ENCODE results near the gene TMEM119. TPM values are rescaled to one million over a fixed set of nuclear protein-coding genes. Genes with fewer than 3 reads are reported as not detected.

Gene TMEM119
- polyA plus RNA-seq, 1 of the 3 experiments (the other 2 are of a cell fraction), result 25.7 TPM

DNA sequence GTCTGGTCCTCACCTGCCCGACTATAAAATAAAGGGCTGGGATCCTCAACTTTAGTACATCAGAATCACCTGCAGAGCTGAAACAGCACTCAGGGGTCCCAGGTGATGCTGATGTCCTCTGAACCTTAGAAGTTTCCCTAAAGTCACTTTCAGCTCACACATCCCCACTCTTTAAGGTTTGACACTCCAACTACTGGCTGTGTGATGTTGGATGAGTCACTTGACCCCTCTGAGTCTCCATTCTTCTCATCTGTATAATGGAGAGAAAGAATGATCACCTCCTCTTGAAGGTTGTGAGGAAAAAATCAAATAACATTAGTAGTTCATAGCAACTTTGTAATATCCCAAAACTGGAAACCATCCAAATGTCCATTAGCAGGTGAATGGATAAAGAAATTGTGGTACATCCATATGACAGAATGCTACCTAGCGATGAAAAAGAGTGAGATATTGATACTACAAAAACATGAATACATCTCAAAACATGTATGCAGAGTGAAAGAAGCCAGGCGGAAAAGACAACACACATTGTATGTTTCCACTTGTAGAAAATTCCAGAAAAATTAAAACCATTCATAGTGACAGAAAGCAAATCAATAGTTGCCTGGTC, 13.3 kb downstream of the TMEM119 start (continued):
- TF ChIP-seq, protein P1, sequence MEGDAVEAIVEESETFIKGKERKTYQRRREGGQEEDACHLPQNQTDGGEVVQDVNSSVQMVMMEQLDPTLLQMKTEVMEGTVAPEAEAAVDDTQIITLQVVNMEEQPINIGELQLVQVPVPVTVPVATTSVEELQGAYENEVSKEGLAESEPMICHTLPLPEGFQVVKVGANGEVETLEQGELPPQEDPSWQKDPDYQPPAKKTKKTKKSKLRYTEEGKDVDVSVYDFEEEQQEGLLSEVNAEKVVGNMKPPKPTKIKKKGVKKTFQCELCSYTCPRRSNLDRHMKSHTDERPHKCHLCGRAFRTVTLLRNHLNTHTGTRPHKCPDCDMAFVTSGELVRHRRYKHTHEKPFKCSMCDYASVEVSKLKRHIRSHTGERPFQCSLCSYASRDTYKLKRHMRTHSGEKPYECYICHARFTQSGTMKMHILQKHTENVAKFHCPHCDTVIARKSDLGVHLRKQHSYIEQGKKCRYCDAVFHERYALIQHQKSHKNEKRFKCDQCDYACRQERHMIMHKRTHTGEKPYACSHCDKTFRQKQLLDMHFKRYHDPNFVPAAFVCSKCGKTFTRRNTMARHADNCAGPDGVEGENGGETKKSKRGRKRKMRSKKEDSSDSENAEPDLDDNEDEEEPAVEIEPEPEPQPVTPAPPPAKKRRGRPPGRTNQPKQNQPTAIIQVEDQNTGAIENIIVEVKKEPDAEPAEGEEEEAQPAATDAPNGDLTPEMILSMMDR (IDR thresholded peaks at IDR 0.05), result no peak
- TF ChIP-seq EZH2phosphoT487 (IDR thresholded peaks at IDR 0.05; ENCODE audit: borderline replicate concordance, low read depth), result no peak
- TF ChIP-seq FOXJ3 (CRISPR knock-in tag; IDR thresholded peaks at IDR 0.05), result no peak
- no peak for TF ChIP-seq TEAD4 (IDR thresholded peaks at IDR 0.05; ENCODE audit: borderline replicate concordance, insufficient read depth)
- no peak for TF ChIP-seq SIN3A (IDR thresholded peaks at IDR 0.05; ENCODE audit: borderline replicate concordance, low read depth, low read length)

DNA sequence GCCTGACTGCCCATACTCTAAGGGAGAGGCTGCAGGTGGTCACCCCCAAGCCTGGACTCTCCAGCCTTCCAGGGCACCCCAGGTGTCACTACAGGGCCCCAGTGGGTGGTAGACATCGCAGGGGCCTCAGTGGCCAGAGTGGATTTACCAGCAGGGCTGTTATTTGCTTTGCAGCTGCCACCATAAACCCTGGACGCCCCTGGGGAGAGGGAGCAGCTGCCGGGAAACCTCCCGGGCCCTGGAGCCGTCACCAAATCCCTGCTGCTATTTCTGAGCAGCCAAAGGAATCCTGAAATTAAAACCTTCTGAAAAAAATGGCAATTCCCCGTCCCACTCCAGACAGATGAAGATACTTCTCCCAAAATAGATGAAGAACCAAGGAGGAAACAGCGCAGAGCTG, 13.9 kb downstream of the TMEM119 start:
- Histone ChIP-seq H2AFZ (ENCODE audit: low read depth) (no peak overlapping the region), H3K9me2 (no peaks in the 10 kb centered on the region), H3K9me3 (no peaks in the 10 kb centered on the region), H3K79me2 (ENCODE audit: insufficient read depth) (no peaks in the 10 kb centered on the region), H3K4me2 (no peak overlapping the region), H3K4me3 (ENCODE audit: low read depth in 2 of 2, low read length in 1 of 2) (no peak overlapping the region), H3F3A (replicated peaks; ENCODE audit: insufficient read depth) (no peaks in the 10 kb centered on the region), H3K27me3 (ENCODE audit: insufficient read depth) (no peaks in the 10 kb centered on the region), H3K4me1 (ENCODE audit: control insufficient read depth in 1 of 2, insufficient read depth in 2 of 2, low read depth in 1 of 2, low read length in 1 of 2) (peaks cover 0 to 10% of the 10 kb centered on the region in 2 experiments; a peak in 1 of 4 replicates), H3K9ac (no peak overlapping the region), H3K27ac (ENCODE audit: low read depth in 2 of 2, low read length in 1 of 2) (no peak overlapping the region), H3K36me3 (replicated peaks in 1 of 2; ENCODE audit: control insufficient read depth in 1 of 2, insufficient read depth in 2 of 2, low read length in 1 of 2) (no peaks in the 10 kb centered on the region), H4K20me1 (ENCODE audit: insufficient read depth) (no peaks in the 10 kb centered on the region)
- no peak for TF ChIP-seq GATA2 (CRISPR knock-in tag; IDR thresholded peaks at IDR 0.05)
- TF ChIP-seq, protein P2, sequence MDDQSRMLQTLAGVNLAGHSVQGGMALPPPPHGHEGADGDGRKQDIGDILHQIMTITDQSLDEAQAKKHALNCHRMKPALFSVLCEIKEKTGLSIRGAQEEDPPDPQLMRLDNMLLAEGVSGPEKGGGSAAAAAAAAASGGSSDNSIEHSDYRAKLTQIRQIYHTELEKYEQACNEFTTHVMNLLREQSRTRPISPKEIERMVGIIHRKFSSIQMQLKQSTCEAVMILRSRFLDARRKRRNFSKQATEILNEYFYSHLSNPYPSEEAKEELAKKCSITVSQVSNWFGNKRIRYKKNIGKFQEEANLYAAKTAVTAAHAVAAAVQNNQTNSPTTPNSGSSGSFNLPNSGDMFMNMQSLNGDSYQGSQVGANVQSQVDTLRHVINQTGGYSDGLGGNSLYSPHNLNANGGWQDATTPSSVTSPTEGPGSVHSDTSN (IDR thresholded peaks at IDR 0.05), result no peak
- no peak for TF ChIP-seq RXRA (IDR thresholded peaks at IDR 0.05; ENCODE audit: borderline replicate concordance, low read depth)
- TF ChIP-seq SMC3 (IDR thresholded peaks at IDR 0.05; ENCODE audit: low read depth, low read length), result no peak
- TF ChIP-seq TAF1 (IDR thresholded peaks at IDR 0.05; ENCODE audit: borderline replicate concordance, low read depth, low read length), result no peak
- TF ChIP-seq, protein P3, sequence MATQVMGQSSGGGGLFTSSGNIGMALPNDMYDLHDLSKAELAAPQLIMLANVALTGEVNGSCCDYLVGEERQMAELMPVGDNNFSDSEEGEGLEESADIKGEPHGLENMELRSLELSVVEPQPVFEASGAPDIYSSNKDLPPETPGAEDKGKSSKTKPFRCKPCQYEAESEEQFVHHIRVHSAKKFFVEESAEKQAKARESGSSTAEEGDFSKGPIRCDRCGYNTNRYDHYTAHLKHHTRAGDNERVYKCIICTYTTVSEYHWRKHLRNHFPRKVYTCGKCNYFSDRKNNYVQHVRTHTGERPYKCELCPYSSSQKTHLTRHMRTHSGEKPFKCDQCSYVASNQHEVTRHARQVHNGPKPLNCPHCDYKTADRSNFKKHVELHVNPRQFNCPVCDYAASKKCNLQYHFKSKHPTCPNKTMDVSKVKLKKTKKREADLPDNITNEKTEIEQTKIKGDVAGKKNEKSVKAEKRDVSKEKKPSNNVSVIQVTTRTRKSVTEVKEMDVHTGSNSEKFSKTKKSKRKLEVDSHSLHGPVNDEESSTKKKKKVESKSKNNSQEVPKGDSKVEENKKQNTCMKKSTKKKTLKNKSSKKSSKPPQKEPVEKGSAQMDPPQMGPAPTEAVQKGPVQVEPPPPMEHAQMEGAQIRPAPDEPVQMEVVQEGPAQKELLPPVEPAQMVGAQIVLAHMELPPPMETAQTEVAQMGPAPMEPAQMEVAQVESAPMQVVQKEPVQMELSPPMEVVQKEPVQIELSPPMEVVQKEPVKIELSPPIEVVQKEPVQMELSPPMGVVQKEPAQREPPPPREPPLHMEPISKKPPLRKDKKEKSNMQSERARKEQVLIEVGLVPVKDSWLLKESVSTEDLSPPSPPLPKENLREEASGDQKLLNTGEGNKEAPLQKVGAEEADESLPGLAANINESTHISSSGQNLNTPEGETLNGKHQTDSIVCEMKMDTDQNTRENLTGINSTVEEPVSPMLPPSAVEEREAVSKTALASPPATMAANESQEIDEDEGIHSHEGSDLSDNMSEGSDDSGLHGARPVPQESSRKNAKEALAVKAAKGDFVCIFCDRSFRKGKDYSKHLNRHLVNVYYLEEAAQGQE (IDR thresholded peaks at IDR 0.05; ENCODE audit: low read depth, low read length), result no peak
- no peak for TF ChIP-seq TEAD4 (IDR thresholded peaks at IDR 0.05; ENCODE audit: borderline replicate concordance, insufficient read depth)
- no peak for TF ChIP-seq GABPA (IDR thresholded peaks at IDR 0.05; ENCODE audit: low read depth)
- no peak for TF ChIP-seq JUND (IDR thresholded peaks at IDR 0.05)
- TF ChIP-seq, protein P4, sequence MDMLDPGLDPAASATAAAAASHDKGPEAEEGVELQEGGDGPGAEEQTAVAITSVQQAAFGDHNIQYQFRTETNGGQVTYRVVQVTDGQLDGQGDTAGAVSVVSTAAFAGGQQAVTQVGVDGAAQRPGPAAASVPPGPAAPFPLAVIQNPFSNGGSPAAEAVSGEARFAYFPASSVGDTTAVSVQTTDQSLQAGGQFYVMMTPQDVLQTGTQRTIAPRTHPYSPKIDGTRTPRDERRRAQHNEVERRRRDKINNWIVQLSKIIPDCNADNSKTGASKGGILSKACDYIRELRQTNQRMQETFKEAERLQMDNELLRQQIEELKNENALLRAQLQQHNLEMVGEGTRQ (IDR thresholded peaks at IDR 0.05; ENCODE audit: borderline replicate concordance, low read depth, low read length), result no peak
- TF ChIP-seq, protein P1 (IDR thresholded peaks at IDR 0.05), result no peak
- TF ChIP-seq TCF12 (IDR thresholded peaks at IDR 0.05), result no peak
- no peak for TF ChIP-seq RCOR1 (IDR thresholded peaks at IDR 0.05; ENCODE audit: low read length)
- TF ChIP-seq FOSL2 (IDR thresholded peaks at IDR 0.05; ENCODE audit: borderline replicate concordance, low read depth), result no peak
- ChIA-PET POLR2A (no interaction called here), CTCF (interaction anchor here (1.8 to 4.7 kb wide), 2 partner anchors 15 to 34 kb away, joined by 4 to 38 read pairs; no protein-coding TSS in a partner anchor)
- WGBS (ENCODE audit: low lambda C conversion rate), result 82% methylated on average over 7 of the region's 7 CpGs
- DNase-seq, result no peak
